Epidermal melanocyte (primary cell): ENCODE results near the gene SIL1.

Experiments
- DNase-seq: peaks from one replicate; pipeline ENCODE4 v3.0.0; 2011; ENCODE audit warnings: low spot score; ENCODE audit not compliant: insufficient read length

The SIL1 gene

GRCh38 chr5:138983984-138984383, 214.2 kb downstream of the SIL1 start:
- no peak for DNase-seq

- DNase-seq, result no peak
These were observed 216.6 kb downstream of the SIL1 start for GRCh38 chr5:138981586-138981985.

GRCh38 chr5:138981131-138981530, 217.0 kb downstream of the SIL1 start:
- no peak for DNase-seq

GRCh38 chr5:138980441-138980840, 217.7 kb downstream of the SIL1 start:
- DNase-seq, result no peak

GRCh38 chr5:138979684-138980280, 218.4 kb downstream of the SIL1 start:
- no peak for DNase-seq

GRCh38 chr5:138978581-138978980, 219.6 kb downstream of the SIL1 start:
- no peak for DNase-seq

- DNase-seq, result no peak
These were observed 220.1 kb downstream of the SIL1 start for GRCh38 chr5:138978080-138978479.

- DNase-seq, result peak; percentile 68
These were observed 222.9 kb downstream of the SIL1 start for GRCh38 chr5:138975098-138975847.

- DNase-seq, result no peak
These were observed 223.7 kb downstream of the SIL1 start for GRCh38 chr5:138974227-138975063.

- no peak for DNase-seq
These were observed 225.3 kb downstream of the SIL1 start for GRCh38 chr5:138972836-138973235.

GRCh38 chr5:138972230-138972629, 225.9 kb downstream of the SIL1 start:
- peak; percentile 56 for DNase-seq

- DNase-seq, result no peak
These were observed 228.7 kb downstream of the SIL1 start for GRCh38 chr5:138969323-138970002.

- DNase-seq, result no peak
These were observed 229.6 kb downstream of the SIL1 start for GRCh38 chr5:138968601-138969000.

GRCh38 chr5:138967791-138968448, 230.2 kb downstream of the SIL1 start:
- no peak for DNase-seq

- DNase-seq, result no peak
These were observed 231.8 kb downstream of the SIL1 start for GRCh38 chr5:138966236-138966985.

GRCh38 chr5:138965626-138966025, 232.5 kb downstream of the SIL1 start:
- DNase-seq, result no peak

- DNase-seq, result no peak
These were observed 233.4 kb downstream of the SIL1 start for GRCh38 chr5:138964647-138965201.

- DNase-seq, result no peak
These were observed 234.3 kb downstream of the SIL1 start for GRCh38 chr5:138963763-138964371.

- DNase-seq, result no peak
These were observed 235.4 kb downstream of the SIL1 start for GRCh38 chr5:138962614-138963370.
